Neural progenitor cell (in vitro differentiated cells): ENCODE data around the gene CFAP74. TPM values are rescaled to one million over a fixed set of nuclear protein-coding genes. Genes with fewer than 3 reads are reported as not detected.
A peak's percentile ranks its signal among the peaks of the same experiment; 100 is the strongest.
"Not testable (repeated sequence)": the region's sequence is repeated elsewhere in the genome, so short reads cannot be mapped to it uniquely, and the experiment has no call there.

Experiments used
- DNase-seq: peaks from one replicate; pipeline ENCODE4 v3.0.0-alpha.2; 2016; ENCODE audit warnings: low spot score
- H2AFZ ChIP-seq: fragments of 200-600 bp; sonication (generic); replicated peaks from 2 replicates; pipeline ENCODE4 v1.6.1; 2016; ENCODE audit warnings: antibody characterized with exemption
- H3F3A ChIP-seq: fragments of 200-600 bp; sonication (generic); 2 replicates; pipeline ENCODE4 v1.6.1; 2016; ENCODE audit warnings: antibody characterized with exemption, low read depth
- H3K27ac ChIP-seq: fragments of 200-600 bp; sonication (generic); 2 replicates; pipeline ENCODE4 v1.5.1; 2016; ENCODE audit warnings: mild to moderate bottlenecking
- H3K27me3 ChIP-seq: fragments of 200-600 bp; sonication (generic); 2 replicates; pipeline ENCODE4 v1.6.1; 2016; ENCODE audit warnings: mild to moderate bottlenecking, moderate library complexity
- H3K36me3 ChIP-seq: fragments of 200-600 bp; sonication (generic); 2 replicates; pipeline ENCODE4 v1.5.1; 2016
- H3K4me1 ChIP-seq: fragments of 200-600 bp; sonication (generic); 2 replicates; pipeline ENCODE4 v1.6.1; 2016; ENCODE audit warnings: mixed run types
- H3K4me2 ChIP-seq: fragments of 200-600 bp; sonication (generic); 2 replicates; pipeline ENCODE4 v1.6.1; 2016
- H3K4me3 ChIP-seq: fragments of 200-600 bp; sonication (generic); 2 replicates; pipeline ENCODE4 v1.5.1; 2016
- H3K79me2 ChIP-seq: fragments of 200-600 bp; sonication (generic); 2 replicates; pipeline ENCODE4 v1.6.1; 2016; ENCODE audit warnings: low read depth
- H3K9ac ChIP-seq: fragments of 200-600 bp; sonication (generic); 2 replicates; pipeline ENCODE4 v1.6.1; 2016
- H3K9me3 ChIP-seq: fragments of 200-600 bp; sonication (generic); 2 replicates; pipeline ENCODE4 v1.5.1; 2016; ENCODE audit warnings: low read depth
- H4K20me1 ChIP-seq: fragments of 200-600 bp; sonication (generic); 2 replicates; pipeline ENCODE4 v1.6.1; 2016; ENCODE audit warnings: low read depth
- H3K27ac Mint-ChIP-seq: 3 replicates; pipeline ENCODE4 v1.8.0; 2021; ENCODE audit warnings: mixed read lengths
- H3K27me3 Mint-ChIP-seq: 2 replicates; pipeline ENCODE4 v1.8.0; 2022; ENCODE audit warnings: low read depth, mild to moderate bottlenecking, inconsistent platforms, moderate library complexity, mixed read lengths; ENCODE audit not compliant: insufficient read depth
- H3K36me3 Mint-ChIP-seq: 3 replicates; pipeline ENCODE4 v1.8.0; 2021; ENCODE audit warnings: mixed read lengths
- H3K4me1 Mint-ChIP-seq: 3 replicates; pipeline ENCODE4 v1.8.0; 2021; ENCODE audit warnings: mixed read lengths
- H3K4me3 Mint-ChIP-seq: 3 replicates; pipeline ENCODE4 v1.8.0; 2021; ENCODE audit warnings: mild to moderate bottlenecking, moderate library complexity, mixed read lengths
- H3K9me3 Mint-ChIP-seq: 3 replicates; pipeline ENCODE4 v1.8.0; 2020; ENCODE audit warnings: mixed read lengths
- CTCF ChIP-seq: fragments of 200-600 bp; sonication (generic); IDR thresholded peaks from 2 replicates; pipeline ENCODE4 v1.5.1; 2017; ENCODE audit warnings: antibody characterized with exemption, mild to moderate bottlenecking
- EZH2 ChIP-seq: fragments of 200-600 bp; sonication (generic); IDR thresholded peaks from 2 replicates; pipeline ENCODE4 v1.6.1; 2017; ENCODE audit warnings: antibody characterized with exemption, mild to moderate bottlenecking, moderate library complexity
- EZH2phosphoT487 ChIP-seq: fragments of 200-600 bp; sonication (generic); IDR thresholded peaks from 2 replicates; pipeline ENCODE4 v1.6.1; 2017; ENCODE audit warnings: antibody characterized with exemption
- total RNA-seq: library from RNA; depleted of rRNA; stranded (reverse); fragments of >200 nt; gene quantifications from 2 replicates; pipeline ENCODE4 v1.2.3, GENCODE V29; 2015; ENCODE audit warnings: low replicate concordance

Gene CFAP74
- total RNA-seq, 1 donor from 2014 or later = not detected

DNA sequence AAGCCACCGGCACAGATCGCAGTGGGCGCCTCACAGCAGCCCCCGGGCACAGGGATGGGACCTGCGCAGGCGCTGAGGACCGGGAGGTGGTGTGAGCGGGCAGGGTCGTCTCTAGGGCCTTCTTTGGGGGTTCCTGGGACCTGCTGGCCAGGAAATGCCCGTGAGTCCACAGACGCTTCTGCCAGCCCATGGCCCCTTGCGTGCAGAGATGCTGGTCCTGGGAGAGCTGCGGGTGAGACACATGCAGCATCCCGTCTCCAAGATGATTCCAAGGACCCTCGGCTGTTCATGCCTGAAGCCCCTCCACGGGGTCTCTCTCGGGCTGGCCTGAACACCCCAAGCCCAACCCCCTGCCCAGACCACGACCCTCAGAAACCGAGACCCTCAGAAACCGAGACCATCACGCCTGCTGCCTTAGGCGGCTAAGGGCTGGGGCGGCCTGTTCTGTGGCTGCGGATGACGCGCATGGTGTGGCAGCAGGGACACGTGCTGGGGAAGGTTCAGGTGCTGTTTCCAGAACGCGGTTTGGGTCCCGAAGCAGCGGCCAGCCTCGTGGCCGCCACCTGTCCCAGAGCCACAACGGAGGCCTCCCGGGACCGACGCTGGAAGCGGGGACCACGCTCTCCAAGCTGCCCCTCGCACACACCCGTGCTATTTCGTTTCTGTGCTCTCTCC, 23.0 kb downstream of the CFAP74 start:
- Histone ChIP-seq H3K9ac (no peak overlapping the region), H3F3A (peaks cover 4% of the 10 kb centered on the region), H4K20me1 (no peaks in the 10 kb centered on the region), H3K9me3 (no peaks in the 10 kb centered on the region), H3K4me2 (no peak overlapping the region), H3K4me1 (no peaks in the 10 kb centered on the region), H3K79me2 (no peaks in the 10 kb centered on the region), H3K36me3 (no peaks in the 10 kb centered on the region), H3K27me3 (no peaks in the 10 kb centered on the region), H3K4me3 (no peak overlapping the region), H2AFZ (no peak overlapping the region), H3K27ac (no peak overlapping the region)
- Mint-ChIP-seq H3K36me3 (peaks cover 9% of the 10 kb centered on the region), H3K27me3 (peaks cover 16% of the 10 kb centered on the region), H3K4me1 (peaks cover 20% of the 10 kb centered on the region), H3K4me3 (no peak overlapping the region), H3K27ac (no peak overlapping the region), H3K9me3 (peaks cover 12% of the 10 kb centered on the region)
- no peak for TF ChIP-seq EZH2
- TF ChIP-seq CTCF = no peak
- TF ChIP-seq EZH2phosphoT487 = no peak
- no peak for DNase-seq

- H3K27me3 Mint-ChIP-seq = peaks cover 20% of the 10 kb centered on the region
- H4K20me1 ChIP-seq = no peaks in the 10 kb centered on the region
Observed at GRCh38 chr1:1979482-1980165, 24.0 kb downstream of the CFAP74 start.

GRCh38 chr1:1978690-1979481, 24.7 kb downstream of the CFAP74 start:
- H4K20me1 ChIP-seq, H3K4me2 ChIP-seq, DNase-seq, H3K9me3 ChIP-seq, H3F3A ChIP-seq, H3K36me3 Mint-ChIP-seq, H3K27me3 ChIP-seq, H3K9ac ChIP-seq, H3K4me3 ChIP-seq, H2AFZ ChIP-seq, H3K4me1 ChIP-seq, H3K36me3 ChIP-seq, H3K79me2 ChIP-seq, H3K27ac ChIP-seq: not testable (repeated sequence)
- peak overlapping the region; percentile 68 for H3K27ac Mint-ChIP-seq
- peaks cover 20% of the 10 kb centered on the region for H3K27me3 Mint-ChIP-seq
- H3K9me3 Mint-ChIP-seq = peaks cover 15% of the 10 kb centered on the region
- H3K4me1 Mint-ChIP-seq = peaks cover 15% of the 10 kb centered on the region
- peak overlapping the region; percentile 24 for H3K4me3 Mint-ChIP-seq

More at GRCh38 chr1:1979482-1980165, 24.0 kb downstream of the CFAP74 start:
- peaks cover 4% of the 10 kb centered on the region for H3F3A ChIP-seq
- H3K9me3 ChIP-seq = no peaks in the 10 kb centered on the region
- Mint-ChIP-seq H3K36me3 (peaks cover 9% of the 10 kb centered on the region), H3K27ac (no peak overlapping the region), H3K4me3 (no peak overlapping the region), H3K4me1 (peaks cover 19% of the 10 kb centered on the region), H3K9me3 (peaks cover 15% of the 10 kb centered on the region)
- no peak overlapping the region for H2AFZ ChIP-seq
- no peak for TF ChIP-seq EZH2
- no peak for TF ChIP-seq EZH2phosphoT487
- no peak for TF ChIP-seq CTCF
- no peaks in the 10 kb centered on the region for H3K36me3 ChIP-seq
- no peak for DNase-seq
- no peak overlapping the region for H3K9ac ChIP-seq
- no peak overlapping the region for H3K4me3 ChIP-seq
- H3K27ac ChIP-seq = no peak overlapping the region
- no peaks in the 10 kb centered on the region for H3K27me3 ChIP-seq
- H3K4me2 ChIP-seq = no peak overlapping the region
- H3K4me1 ChIP-seq = no peaks in the 10 kb centered on the region
- no peaks in the 10 kb centered on the region for H3K79me2 ChIP-seq
